Upper lobe of left lung (tissue), 6 donors: ENCODE results near the gene TPM1. TPM values are rescaled to one million over a fixed set of nuclear protein-coding genes. Genes with fewer than 3 reads are reported as not detected.
A peak's percentile ranks its signal among the peaks of the same experiment; 100 is the strongest.

Source experiments
- ATAC-seq, 2 donors: fragments of 200-7000 bp; cut with Tn5 transposase; one replicate each; pipeline ENCODE4 v1.9.1; 2022; ENCODE audit warnings: mild to moderate bottlenecking in 2 of 2, moderate library complexity in 2 of 2; ENCODE audit not compliant: low FRiP score in 2 of 2
- DNase-seq, 2 donors: peaks; one replicate each; pipeline ENCODE4 v3.0.0-alpha.2; 2019 to 2020
- H3K27ac ChIP-seq, 4 donors: fragments of 200-600 bp; sonication (generic); one replicate each; pipeline ENCODE4 v1.5.1; 2016 to 2019
- H3K27me3 ChIP-seq, 4 donors: fragments of 200-600 bp; sonication (generic); one replicate each; pipeline ENCODE4 v1.5.1; 2017 to 2019
- H3K36me3 ChIP-seq, 4 donors: fragments of 200-600 bp; sonication (generic); one replicate each; pipeline ENCODE4 v1.5.1; 2016 to 2019
- H3K4me1 ChIP-seq, 4 donors: fragments of 200-600 bp; sonication (generic); one replicate each; pipeline ENCODE4 v1.5.1; 2018 to 2019
- H3K4me3 ChIP-seq, 4 donors: fragments of 200-600 bp; sonication (generic); one replicate each; pipeline ENCODE4 v1.5.1; 2017 to 2019; ENCODE audit warnings: mild to moderate bottlenecking in 2 of 4, moderate library complexity in 1 of 4
- H3K9me3 ChIP-seq, 4 donors: fragments of 200-600 bp; sonication (generic); one replicate each; pipeline ENCODE4 v1.5.1; 2018 to 2019
- CTCF ChIP-seq, 6 experiments: fragments of 450-650 bp in 4 of 6; fragments of 200-600 bp in 2 of 6; sonication (generic) in 2 of 6; IDR thresholded peaks; one replicate each; pipeline ENCODE4 v1.5.1; 2016 to 2019; ENCODE audit warnings: antibody characterized with exemption in 6 of 6
- EP300 ChIP-seq, 4 donors: sonication (generic); formaldehyde crosslinking; IDR thresholded peaks; one replicate each; pipeline ENCODE4 v1.5.1; 2017; ENCODE audit warnings: antibody characterized with exemption in 4 of 4, control low read depth in 2 of 4
- POLR2A ChIP-seq, 4 donors: fragments of 450-650 bp; IDR thresholded peaks; one replicate each; pipeline ENCODE4 v1.5.1; 2016 to 2017; ENCODE audit warnings: antibody characterized with exemption in 4 of 4, mild to moderate bottlenecking in 2 of 4
- POLR2AphosphoS5 ChIP-seq, 2 donors: sonication (generic); formaldehyde crosslinking; IDR thresholded peaks; one replicate each; pipeline ENCODE4 v1.5.1; 2017; ENCODE audit warnings: antibody characterized with exemption in 2 of 2
- WGBS, 2 donors: methylation state at CpG; one replicate each; pipeline ENCODE4 v1.1.5; 2017 to 2018; 5-methylcytosine and 5-hydroxymethylcytosine counted together
- total RNA-seq, 6 donors: library from RNA; depleted of rRNA in 4 of 6; stranded (reverse); fragments of >200 nt in 4 of 6; gene quantifications; one replicate each; pipeline versions ENCODE4 v1.1.0 to v1.2.1, GENCODE V29; 2016 to 2021
- donor health status: DM: no; HTN: no; CAD: no; lungs with moderate emphysema.
- donor health status: DM: no; HTN: yes; CAD: no; lungs with severe emphysema.

TPM1 gene
- total RNA-seq, 6 donors from 2014 or later = 144 to 343 (median 254) TPM

- H3K27ac ChIP-seq = peak overlapping the region; percentile 86 to 95 (median 90)
- H3K36me3 ChIP-seq = no peaks in the 10 kb centered on the region
- no peaks in the 10 kb centered on the region for H3K9me3 ChIP-seq
- TF ChIP-seq POLR2A (IDR thresholded peaks at IDR 0.05) (peak in 1 of 4 donors; percentile 16), POLR2AphosphoS5 (IDR thresholded peaks at IDR 0.05) (peak; percentile 29 to 39), CTCF (IDR thresholded peaks at IDR 0.05) (no peak), EP300 (IDR thresholded peaks at IDR 0.05) (peak in 2 of 4 donors; percentile 59 to 62)
- H3K27me3 ChIP-seq = no peaks in the 10 kb centered on the region
- peaks cover 45 to 78% (median 61%) of the 10 kb centered on the region in 4 donors for H3K4me1 ChIP-seq
- peak overlapping the region in 1 of 4 donors; percentile 71 for H3K4me3 ChIP-seq
- DNase-seq (no peak), ATAC-seq (peak in 1 of 2 donors; percentile 38)
- WGBS, 2 donors = 43 to 45% methylated on average over 5 of the region's 5 CpGs
These were observed 8.9 kb downstream of the TPM1 start for GRCh38 chr15:63051156-63052066.

GRCh38 chr15:63052077-63052841, 9.7 kb downstream of the TPM1 start:
- no peak for ATAC-seq
- peaks cover 47 to 82% (median 64%) of the 10 kb centered on the region in 4 donors for H3K4me1 ChIP-seq
- H3K27ac ChIP-seq = peak overlapping the region; percentile 86 to 95 (median 90)
- TF ChIP-seq CTCF (IDR thresholded peaks at IDR 0.05) (no peak), EP300 (IDR thresholded peaks at IDR 0.05) (no peak), POLR2A (IDR thresholded peaks at IDR 0.05) (no peak), POLR2AphosphoS5 (IDR thresholded peaks at IDR 0.05) (no peak)
- no peaks in the 10 kb centered on the region for H3K27me3 ChIP-seq
- no peaks in the 10 kb centered on the region for H3K9me3 ChIP-seq
- WGBS, 2 donors = 77 to 89% methylated on average over 10 of the region's 10 CpGs
- H3K36me3 ChIP-seq = peaks cover 0 to 5% (median 3%) of the 10 kb centered on the region in 4 donors
- no peak overlapping the region for H3K4me3 ChIP-seq
- no peak for DNase-seq

GRCh38 chr15:63052961-63053698, 10.6 kb downstream of the TPM1 start:
- no peak overlapping the region for H3K4me3 ChIP-seq
- no peaks in the 10 kb centered on the region for H3K9me3 ChIP-seq
- ATAC-seq = peak in 1 of 2 donors; percentile 32
- H3K27me3 ChIP-seq = no peaks in the 10 kb centered on the region
- H3K36me3 ChIP-seq = peaks cover 0 to 14% (median 11%) of the 10 kb centered on the region in 4 donors
- peaks cover 49 to 76% (median 60%) of the 10 kb centered on the region in 4 donors for H3K4me1 ChIP-seq
- H3K27ac ChIP-seq = peak overlapping the region; percentile 86 to 95 (median 90)
- TF ChIP-seq POLR2A (IDR thresholded peaks at IDR 0.05) = peak in 1 of 4 donors; percentile 27
- TF ChIP-seq CTCF (IDR thresholded peaks at IDR 0.05) = no peak
- TF ChIP-seq EP300 (IDR thresholded peaks at IDR 0.05) = peak in 3 of 4 donors; percentile 72 to 93 (median 92)
- TF ChIP-seq POLR2AphosphoS5 (IDR thresholded peaks at IDR 0.05) = peak; percentile 74 to 87
- peak in 1 of 2 donors; percentile 51 for DNase-seq
- 40 to 62% methylated on average over 7 of the region's 7 CpGs for WGBS, 2 donors

- peaks cover 5 to 26% (median 21%) of the 10 kb centered on the region in 4 donors for H3K36me3 ChIP-seq
- no peak overlapping the region for H3K4me3 ChIP-seq
- peaks cover 49 to 72% (median 63%) of the 10 kb centered on the region in 4 donors for H3K4me1 ChIP-seq
- H3K9me3 ChIP-seq = no peaks in the 10 kb centered on the region
- TF ChIP-seq POLR2A (IDR thresholded peaks at IDR 0.05) (no peak), POLR2AphosphoS5 (IDR thresholded peaks at IDR 0.05) (no peak), CTCF (IDR thresholded peaks at IDR 0.05) (no peak), EP300 (IDR thresholded peaks at IDR 0.05) (no peak)
- peak overlapping the region; percentile 83 to 95 (median 88) for H3K27ac ChIP-seq
- no peaks in the 10 kb centered on the region for H3K27me3 ChIP-seq
- WGBS, 2 donors = 61 to 78% methylated on average over 4 of the region's 4 CpGs
- DNase-seq = no peak
- ATAC-seq = no peak
These were observed 11.7 kb downstream of the TPM1 start for GRCh38 chr15:63054281-63054683.
